ENCODE measurements around the gene CHMP5.
"Not testable (repeated sequence)": the region's sequence is repeated elsewhere in the genome, so short reads cannot be mapped to it uniquely, and the experiment has no call there.

The CHMP5 gene

GRCh38 chr9:33285502-33285901 is 20.7 kb downstream of the CHMP5 start:
- no peak for DNase-seq

GRCh38 chr9:33287087-33287490 is 22.2 kb downstream of the CHMP5 start:
- peak; percentile 59 for DNase-seq

DNA sequence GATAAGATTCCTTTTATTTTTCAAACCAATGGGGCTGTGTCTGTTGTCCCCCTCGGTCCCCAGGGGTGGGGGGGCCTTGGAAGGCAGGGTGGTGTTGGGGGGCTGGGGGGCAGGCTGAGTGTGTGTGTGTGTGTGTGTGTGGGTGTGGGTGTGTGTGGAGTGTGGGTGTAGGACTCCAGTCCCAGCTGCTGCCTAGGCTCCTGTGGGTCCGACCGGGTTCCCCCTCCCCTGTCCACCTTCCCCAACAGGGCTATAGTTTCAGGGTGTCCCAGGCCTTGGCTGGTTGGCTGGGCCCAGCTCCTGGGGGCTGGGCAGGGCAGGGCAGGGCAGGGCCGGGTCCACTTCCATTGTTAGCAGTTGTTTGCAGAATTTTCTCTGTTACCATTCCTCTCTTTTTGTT is 23.4 kb downstream of the CHMP5 start:
- no peak for DNase-seq

DNA sequence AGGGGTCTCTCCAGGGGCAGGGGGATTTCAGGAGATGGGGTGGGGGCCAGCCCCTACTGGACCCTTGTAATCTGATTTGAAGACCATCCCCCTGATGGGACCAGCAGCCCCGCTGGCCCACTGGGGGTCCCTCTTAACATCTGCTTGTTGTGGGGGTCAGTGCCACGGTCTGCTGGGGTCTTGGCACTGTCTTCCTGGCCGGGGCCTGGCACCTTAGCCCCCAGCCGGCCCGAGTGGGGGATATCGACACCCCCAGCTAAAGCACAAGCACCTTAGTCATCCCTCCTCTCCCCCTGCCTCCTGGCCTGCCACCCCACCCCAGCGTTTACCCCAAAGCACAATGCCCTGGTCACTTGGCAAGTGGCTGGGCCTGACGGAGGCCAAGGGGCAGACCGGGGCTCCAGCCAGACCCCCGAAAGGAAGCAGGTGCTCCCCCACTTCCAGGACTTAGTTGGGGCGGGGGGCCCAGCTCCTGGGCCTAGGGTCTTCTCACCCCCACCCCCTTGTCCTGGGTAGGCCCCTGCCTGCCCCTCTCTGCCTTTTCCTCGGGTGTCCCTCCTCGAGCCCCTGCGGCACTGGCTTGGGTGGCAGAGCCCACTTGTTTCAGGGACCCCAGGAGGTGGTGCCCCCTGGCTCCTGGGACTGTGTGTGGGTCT is 24.1 kb downstream of the CHMP5 start:
- DNase-seq = no peak

GRCh38 chr9:33289496-33289895 is 24.6 kb downstream of the CHMP5 start:
- no peak for DNase-seq

DNA sequence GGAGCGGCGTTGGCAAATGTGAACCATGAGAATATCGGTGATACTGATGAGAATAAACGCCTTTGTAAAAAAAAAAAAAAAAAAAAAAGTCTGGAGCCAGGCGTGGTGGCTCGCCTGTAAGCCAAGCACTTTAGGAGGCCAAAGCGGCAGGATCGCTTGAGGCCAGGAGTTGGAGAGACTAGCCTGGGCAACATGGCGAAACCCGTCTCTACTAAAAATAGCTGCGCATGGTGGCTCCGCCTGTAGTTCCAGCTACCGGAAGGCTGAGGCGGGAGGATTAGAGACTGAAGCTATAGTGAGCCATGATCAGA is 25.0 kb downstream of the CHMP5 start:
- DNase-seq = no peak

DNA sequence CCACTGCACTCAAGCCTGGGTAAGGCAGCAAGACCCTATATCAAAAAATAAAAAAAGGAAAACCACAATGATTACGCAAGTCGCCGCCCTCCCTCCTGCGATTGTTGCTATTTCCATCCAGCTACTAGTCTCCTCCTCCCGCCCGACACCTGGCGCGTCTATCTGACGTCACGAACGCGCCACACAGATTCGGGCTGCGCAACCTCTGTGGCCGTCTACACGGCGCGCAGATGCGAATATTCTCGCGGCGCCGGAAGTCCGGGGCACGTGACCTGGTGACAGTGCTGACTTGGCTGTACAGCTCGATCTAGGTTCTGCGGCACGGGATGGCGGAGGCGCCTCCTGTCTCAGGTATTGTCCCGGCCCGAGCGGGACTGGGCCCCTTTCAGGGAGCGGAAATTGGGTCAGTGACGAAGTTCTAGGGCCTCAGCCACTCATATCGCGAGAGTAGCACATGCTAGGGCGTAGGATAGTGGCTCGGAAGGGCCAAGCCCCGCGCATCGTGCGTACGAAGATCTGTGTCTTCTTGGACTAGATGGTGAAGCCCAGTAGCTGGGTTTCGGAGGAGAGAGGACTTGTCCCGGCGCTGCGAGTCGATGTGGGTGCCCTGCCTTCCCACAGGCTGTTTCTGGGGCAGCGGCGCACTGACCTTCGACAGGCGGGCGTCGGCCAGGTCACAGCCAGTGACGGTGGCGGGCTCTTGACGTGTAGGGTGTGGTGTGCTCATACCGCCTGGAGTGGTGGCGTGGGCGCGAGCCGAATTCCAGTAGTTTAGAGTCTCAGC is 25.6 kb downstream of the CHMP5 start, which contains the start of gene NFX1:
TSS of gene NFX1 (plus strand) at position 270 of the 784 bp plus-strand sequence. CDS start at position 327, 57 bp downstream.
- DNase-seq = peak; percentile 91

DNA sequence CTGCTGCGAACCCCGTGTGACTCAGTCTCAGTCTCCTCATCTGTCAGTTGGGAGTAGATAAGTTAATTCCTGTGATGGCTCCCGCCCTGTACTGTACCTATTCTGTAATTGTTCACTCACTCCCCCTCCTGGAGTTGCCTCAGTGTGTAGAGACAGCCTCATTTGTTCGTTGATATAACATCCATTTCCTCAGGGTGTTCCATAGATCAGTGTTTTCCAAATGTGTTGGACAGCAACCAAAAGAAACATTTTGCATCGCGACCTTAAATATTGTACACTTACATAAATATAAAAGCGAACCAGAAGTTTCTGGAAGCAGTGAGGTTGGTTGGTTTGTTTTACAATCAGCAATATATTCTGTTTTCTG is 26.2 kb downstream of the CHMP5 start:
- peak; percentile 5 for DNase-seq

GRCh38 chr9:33291901-33292300 is 27.1 kb downstream of the CHMP5 start:
- DNase-seq = no peak

GRCh38 chr9:33293782-33294181 is 28.9 kb downstream of the CHMP5 start:
- DNase-seq = no peak

DNA sequence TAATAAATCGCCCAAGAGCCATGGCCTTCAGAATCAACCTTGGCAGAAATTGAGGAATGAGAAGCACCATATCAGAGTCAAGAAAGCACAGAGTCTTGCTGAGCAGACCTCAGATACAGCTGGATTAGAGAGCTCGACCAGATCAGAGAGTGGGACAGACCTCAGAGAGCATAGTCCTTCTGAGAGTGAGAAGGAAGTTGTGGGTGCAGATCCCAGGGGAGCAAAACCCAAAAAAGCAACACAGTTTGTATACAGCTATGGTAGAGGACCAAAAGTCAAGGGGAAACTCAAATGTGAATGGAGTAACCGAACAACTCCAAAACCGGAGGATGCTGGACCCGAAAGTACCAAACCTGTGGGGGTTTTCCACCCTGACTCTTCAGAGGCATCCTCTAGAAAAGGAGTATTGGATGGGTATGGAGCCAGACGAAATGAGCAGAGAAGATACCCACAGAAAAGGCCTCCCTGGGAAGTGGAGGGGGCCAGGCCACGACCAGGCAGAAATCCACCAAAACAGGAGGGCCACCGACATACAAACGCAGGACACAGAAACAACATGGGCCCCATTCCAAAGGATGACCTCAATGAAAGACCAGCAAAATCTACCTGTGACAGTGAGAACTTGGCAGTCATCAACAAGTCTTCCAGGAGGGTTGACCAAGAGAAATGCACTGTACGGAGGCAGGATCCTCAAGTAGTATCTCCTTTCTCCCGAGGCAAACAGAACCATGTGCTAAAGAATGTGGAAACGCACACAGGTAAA is 30.0 kb downstream of the CHMP5 start:
- no peak for DNase-seq

- no peak for DNase-seq
Measured at GRCh38 chr9:33295571-33295970, 30.7 kb downstream of the CHMP5 start.

- peak; percentile 76 for DNase-seq
Measured at GRCh38 chr9:33297432-33297831, 32.6 kb downstream of the CHMP5 start.

- DNase-seq = no peak
Measured at GRCh38 chr9:33300546-33300945, 35.7 kb downstream of the CHMP5 start.

DNA sequence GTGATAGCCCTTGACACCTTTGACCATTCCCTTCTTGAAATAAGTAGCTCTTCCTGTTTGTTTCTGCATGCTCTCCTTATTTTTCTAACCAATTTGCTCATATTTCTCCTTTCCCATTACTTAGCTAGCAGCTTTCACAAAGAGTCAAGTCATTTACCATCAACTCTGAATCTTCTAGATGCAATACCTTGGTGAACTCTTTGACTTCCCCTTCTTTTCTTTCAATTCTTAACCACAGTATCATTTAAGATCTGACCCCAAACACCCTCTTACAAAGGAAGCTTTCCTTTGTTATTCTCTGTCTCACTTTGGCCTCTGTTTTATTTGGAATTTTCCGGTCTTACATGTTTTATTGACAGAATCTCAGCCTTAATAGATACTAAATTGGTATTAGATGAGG is 39.5 kb downstream of the CHMP5 start:
- DNase-seq = no peak

- no peak for DNase-seq
Measured at GRCh38 chr9:33306037-33306436, 41.2 kb downstream of the CHMP5 start.

DNA sequence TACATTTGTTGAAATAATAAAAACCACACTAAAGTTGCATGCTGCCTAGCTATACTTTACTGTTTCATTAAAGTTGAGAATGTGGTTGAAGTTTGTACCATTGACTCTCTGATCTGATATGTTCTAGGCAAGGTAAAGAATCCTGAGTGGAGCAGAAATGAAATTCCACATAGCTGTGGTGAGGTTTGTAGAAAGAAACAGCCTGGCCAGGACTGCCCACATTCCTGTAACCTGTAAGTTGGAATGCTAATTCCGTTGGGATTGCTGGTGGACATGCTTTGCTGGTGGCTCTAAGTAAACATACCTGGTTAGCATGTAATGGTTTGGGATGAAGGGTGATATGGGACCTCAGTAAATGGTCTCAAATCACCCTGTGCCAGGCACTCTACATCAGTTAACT is 42.2 kb downstream of the CHMP5 start:
- no peak for DNase-seq

DNA sequence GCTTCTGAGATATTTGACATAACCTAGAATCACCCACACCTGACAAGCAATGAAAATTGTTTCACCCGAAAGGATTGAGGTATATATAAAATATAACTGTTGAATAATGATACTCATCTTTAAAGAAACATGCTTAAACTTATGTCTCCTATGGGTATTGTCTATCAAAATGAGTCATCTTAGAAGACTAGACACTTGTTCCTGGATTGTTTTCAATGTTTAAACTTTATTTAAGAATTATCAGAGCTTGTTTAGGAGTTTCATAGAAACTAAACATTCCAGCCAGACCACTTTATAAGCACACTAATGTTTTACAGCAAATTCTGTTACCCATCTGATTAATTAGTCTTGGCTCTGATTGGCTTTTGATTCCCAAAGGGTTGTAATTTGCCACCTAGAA is 45.1 kb downstream of the CHMP5 start:
- no peak for DNase-seq

DNA sequence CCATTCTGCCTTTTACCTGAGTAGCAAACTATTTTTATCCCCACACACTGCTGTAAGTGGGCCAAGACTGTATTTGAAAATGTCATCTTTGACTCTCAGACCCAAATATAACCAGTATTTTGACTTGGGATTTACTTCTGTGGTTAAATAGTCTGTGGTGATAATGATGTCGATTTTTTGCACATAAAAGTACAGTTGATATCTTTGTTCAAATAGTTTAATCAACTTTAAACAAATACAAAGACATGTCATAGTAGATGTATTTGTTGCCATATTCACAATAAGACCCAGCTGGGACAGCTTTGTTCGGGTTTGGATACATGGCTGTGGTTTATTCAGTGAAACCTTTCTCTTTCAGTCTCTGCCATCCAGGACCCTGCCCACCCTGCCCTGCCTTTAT is 45.9 kb downstream of the CHMP5 start:
- no peak for DNase-seq

GRCh38 chr9:33311953-33312352 is 47.1 kb downstream of the CHMP5 start:
- no peak for DNase-seq

- no peak for DNase-seq
Measured at GRCh38 chr9:33315371-33315770, 50.5 kb downstream of the CHMP5 start.

GRCh38 chr9:33317136-33317535 is 52.3 kb downstream of the CHMP5 start:
- DNase-seq = not testable (repeated sequence)

GRCh38 chr9:33318225-33318624 is 53.4 kb downstream of the CHMP5 start:
- no peak for DNase-seq

DNA sequence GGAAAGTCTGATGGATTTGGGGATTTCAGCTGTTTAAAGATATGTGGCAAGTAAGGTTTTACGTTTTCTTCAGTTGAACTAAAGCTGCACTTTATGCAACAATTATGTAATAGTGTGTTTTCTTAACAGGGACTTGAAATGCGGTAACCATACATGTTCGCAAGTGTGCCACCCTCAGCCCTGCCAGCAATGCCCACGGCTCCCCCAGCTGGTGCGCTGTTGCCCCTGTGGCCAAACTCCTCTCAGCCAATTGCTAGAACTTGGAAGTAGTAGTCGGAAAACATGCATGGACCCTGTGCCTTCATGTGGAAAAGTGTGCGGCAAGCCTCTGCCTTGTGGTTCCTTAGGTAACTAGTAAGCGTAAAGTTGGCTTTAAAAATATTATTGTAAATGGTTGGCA is 53.9 kb downstream of the CHMP5 start:
- no peak for DNase-seq

Measured in NCI-H2171 treated with DMSO at 0.1 percent for 48 hours (cell line).